HepG2 (cell line): ENCODE results near the gene RALB. TPM values are rescaled to one million over a fixed set of nuclear protein-coding genes. Genes with fewer than 3 reads are reported as not detected.

Source experiments
- ARNT ChIP-seq: fragments of 450-650 bp; IDR thresholded peaks from 2 replicates; pipeline ENCODE4 v1.6.1; 2017
- DPF2 ChIP-seq: sonication (generic); formaldehyde crosslinking; IDR thresholded peaks from 2 replicates; pipeline ENCODE4 v1.4.0; 2020; ENCODE audit warnings: mild to moderate bottlenecking, low read depth, missing genetic modification reagents, borderline replicate concordance
- ESRRA ChIP-seq: sonication (generic); formaldehyde crosslinking; IDR thresholded peaks from 2 replicates; pipeline ENCODE4 v1.5.1; 2020; ENCODE audit warnings: mild to moderate bottlenecking, low read depth, missing genetic modification reagents
- FLYWCH1 ChIP-seq: sonication (generic); formaldehyde crosslinking; IDR thresholded peaks from 2 replicates; pipeline ENCODE4 v1.8.1; 2023; ENCODE audit warnings: mild to moderate bottlenecking, missing genetic modification reagents
- GTF3A ChIP-seq: sonication (generic); formaldehyde crosslinking; conservative IDR thresholded peaks from 2 replicates; pipeline ENCODE4 v1.4.0; 2020; ENCODE audit warnings: mild to moderate bottlenecking, missing genetic modification reagents
- KDM1A ChIP-seq: IDR thresholded peaks from 2 replicates; pipeline ENCODE4 v1.6.1; 2016; ENCODE audit warnings: missing compliant biosample characterization
- MXD4 ChIP-seq: IDR thresholded peaks from 2 replicates; pipeline ENCODE4 v1.6.1; 2016; ENCODE audit warnings: mild to moderate bottlenecking, missing biosample characterization, missing genetic modification reagents
- NCOA1 ChIP-seq: sonication (generic); formaldehyde crosslinking; IDR thresholded peaks from 2 replicates; pipeline ENCODE4 v1.9.0; 2021; ENCODE audit warnings: missing genetic modification reagents
- REST ChIP-seq, 2 experiments: IDR thresholded peaks; 2 replicates each; pipeline ENCODE4 v1.6.1; 2011 to 2012; ENCODE audit warnings: low read length in 2 of 2, borderline replicate concordance in 1 of 2, low read depth in 1 of 2, mild to moderate bottlenecking in 1 of 2, moderate library complexity in 1 of 2
- WIZ ChIP-seq: sonication (generic); formaldehyde crosslinking; IDR thresholded peaks from 2 replicates; pipeline ENCODE4 v1.5.1; 2020; ENCODE audit warnings: mild to moderate bottlenecking, missing genetic modification reagents
- ZNF251 ChIP-seq: sonication (generic); formaldehyde crosslinking; IDR thresholded peaks from 2 replicates; pipeline ENCODE4 v1.9.0; 2021; ENCODE audit warnings: mild to moderate bottlenecking, missing genetic modification reagents
- ZNF274 ChIP-seq: sonication (generic); formaldehyde crosslinking; IDR thresholded peaks from 2 replicates; pipeline ENCODE4 v1.5.1; 2020; ENCODE audit warnings: mild to moderate bottlenecking, missing genetic modification reagents
- ZNF275 ChIP-seq: sonication (generic); formaldehyde crosslinking; IDR thresholded peaks from 2 replicates; pipeline ENCODE4 v1.8.0; 2022; ENCODE audit warnings: missing genetic modification reagents, mild to moderate bottlenecking, inconsistent platforms, borderline replicate concordance
- ZNF644 ChIP-seq: IDR thresholded peaks from 2 replicates; pipeline ENCODE4 v1.6.1; 2016; ENCODE audit warnings: low read depth
- ZSCAN30 ChIP-seq: sonication (generic); formaldehyde crosslinking; IDR thresholded peaks from 2 replicates; pipeline ENCODE4 v1.5.0; 2020; ENCODE audit warnings: mild to moderate bottlenecking, missing genetic modification reagents
- polyA plus RNA-seq, 8 experiments: library from polyadenylated mRNA; depleted of rRNA in 3 of 8; stranded (reverse) in 7 of 8; unstranded in 1 of 8; fragments of >200 nt; fragmentation: Illumina TruSeq in 4 of 8; extraction: Trizol in 4 of 8; gene quantifications; 2 replicates each; pipeline versions ENCODE4 v1.2.1 to v1.2.3, GENCODE V29; 2011 to 2016; ENCODE audit warnings: low read depth in 4 of 8, missing spikeins in 1 of 8, mixed read lengths in 1 of 8; ENCODE audit not compliant: insufficient read depth in 1 of 8
- total RNA-seq, 5 experiments: library from RNA; depleted of rRNA; stranded (reverse); fragments of >200 nt; fragmentation: Illumina TruSeq; extraction: Trizol; gene quantifications; 2 replicates each; pipeline ENCODE4 v1.2.3, GENCODE V29; 2016; ENCODE audit warnings: low read depth in 1 of 5
- TF ChIP-seq, protein P1 (sequence below): sonication (generic); formaldehyde crosslinking; IDR thresholded peaks from 2 replicates; pipeline ENCODE4 v1.4.0; 2020; ENCODE audit warnings: missing genetic modification reagents, borderline replicate concordance
- TF ChIP-seq, protein P2 (sequence below): IDR thresholded peaks from 2 replicates; pipeline ENCODE4 v1.6.1; 2016; ENCODE audit warnings: low read depth
- TF ChIP-seq, protein P3 (sequence below): sonication (generic); formaldehyde crosslinking; IDR thresholded peaks from 2 replicates; pipeline ENCODE4 v1.8.0; 2022; ENCODE audit warnings: mild to moderate bottlenecking, missing genetic modification reagents

The RALB gene
- total and polyA plus RNA-seq, 2 of the 13 experiments (the other 11 are each of a cell fraction or from before 2014, with no cell fraction given), result 37.8 to 43.2 TPM

GRCh38 chr2:120272763-120273481 lies 20.3 kb downstream of the RALB start (continued):
- TF ChIP-seq ZSCAN30 (CRISPR knock-in tag), result no peak
- 0 out of 2 replicates have a peak, but pooled peaks have one; percentile 80 for TF ChIP-seq FLYWCH1 (CRISPR knock-in tag)
- TF ChIP-seq DPF2 (CRISPR knock-in tag), result peak; percentile 74
- TF ChIP-seq REST (IDR thresholded peaks at IDR 0.05; ENCODE audit: borderline replicate concordance in 1 of 2, low read depth in 1 of 2, low read length in 2 of 2), result 0 out of 4 replicates have a peak, but pooled peaks of 1 of the 2 experiments have one; percentile 24
- TF ChIP-seq ZNF274 (CRISPR knock-in tag), result peak; percentile 28; the same call in 1 of the 2 replicates
- TF ChIP-seq, protein P1, sequence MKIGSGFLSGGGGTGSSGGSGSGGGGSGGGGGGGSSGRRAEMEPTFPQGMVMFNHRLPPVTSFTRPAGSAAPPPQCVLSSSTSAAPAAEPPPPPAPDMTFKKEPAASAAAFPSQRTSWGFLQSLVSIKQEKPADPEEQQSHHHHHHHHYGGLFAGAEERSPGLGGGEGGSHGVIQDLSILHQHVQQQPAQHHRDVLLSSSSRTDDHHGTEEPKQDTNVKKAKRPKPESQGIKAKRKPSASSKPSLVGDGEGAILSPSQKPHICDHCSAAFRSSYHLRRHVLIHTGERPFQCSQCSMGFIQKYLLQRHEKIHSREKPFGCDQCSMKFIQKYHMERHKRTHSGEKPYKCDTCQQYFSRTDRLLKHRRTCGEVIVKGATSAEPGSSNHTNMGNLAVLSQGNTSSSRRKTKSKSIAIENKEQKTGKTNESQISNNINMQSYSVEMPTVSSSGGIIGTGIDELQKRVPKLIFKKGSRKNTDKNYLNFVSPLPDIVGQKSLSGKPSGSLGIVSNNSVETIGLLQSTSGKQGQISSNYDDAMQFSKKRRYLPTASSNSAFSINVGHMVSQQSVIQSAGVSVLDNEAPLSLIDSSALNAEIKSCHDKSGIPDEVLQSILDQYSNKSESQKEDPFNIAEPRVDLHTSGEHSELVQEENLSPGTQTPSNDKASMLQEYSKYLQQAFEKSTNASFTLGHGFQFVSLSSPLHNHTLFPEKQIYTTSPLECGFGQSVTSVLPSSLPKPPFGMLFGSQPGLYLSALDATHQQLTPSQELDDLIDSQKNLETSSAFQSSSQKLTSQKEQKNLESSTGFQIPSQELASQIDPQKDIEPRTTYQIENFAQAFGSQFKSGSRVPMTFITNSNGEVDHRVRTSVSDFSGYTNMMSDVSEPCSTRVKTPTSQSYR, result no peak
- TF ChIP-seq GTF3A (CRISPR knock-in tag), result no peak
- no peak for TF ChIP-seq NCOA1 (CRISPR knock-in tag)
- TF ChIP-seq ZNF275 (CRISPR knock-in tag), result peak; percentile 63; the same call in 1 of the 2 replicates
- peak; percentile 81 for TF ChIP-seq ESRRA
- no peak for TF ChIP-seq ZNF251 (CRISPR knock-in tag)
- 0 out of 2 replicates have a peak, but pooled peaks have one; percentile 39 for TF ChIP-seq MXD4 (CRISPR knock-in tag)
- TF ChIP-seq, protein P2, sequence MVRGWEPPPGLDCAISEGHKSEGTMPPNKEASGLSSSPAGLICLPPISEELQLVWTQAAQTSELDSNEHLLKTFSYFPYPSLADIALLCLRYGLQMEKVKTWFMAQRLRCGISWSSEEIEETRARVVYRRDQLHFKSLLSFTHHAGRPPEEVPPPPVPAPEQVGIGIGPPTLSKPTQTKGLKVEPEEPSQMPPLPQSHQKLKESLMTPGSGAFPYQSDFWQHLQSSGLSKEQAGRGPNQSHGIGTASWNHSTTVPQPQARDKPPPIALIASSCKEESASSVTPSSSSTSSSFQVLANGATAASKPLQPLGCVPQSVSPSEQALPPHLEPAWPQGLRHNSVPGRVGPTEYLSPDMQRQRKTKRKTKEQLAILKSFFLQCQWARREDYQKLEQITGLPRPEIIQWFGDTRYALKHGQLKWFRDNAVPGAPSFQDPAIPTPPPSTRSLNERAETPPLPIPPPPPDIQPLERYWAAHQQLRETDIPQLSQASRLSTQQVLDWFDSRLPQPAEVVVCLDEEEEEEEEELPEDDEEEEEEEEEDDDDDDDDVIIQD (CRISPR knock-in tag), result peak; percentile 85
- TF ChIP-seq ZNF644, result peak; percentile 98
- peak; percentile 92 for TF ChIP-seq KDM1A
- TF ChIP-seq, protein P3, sequence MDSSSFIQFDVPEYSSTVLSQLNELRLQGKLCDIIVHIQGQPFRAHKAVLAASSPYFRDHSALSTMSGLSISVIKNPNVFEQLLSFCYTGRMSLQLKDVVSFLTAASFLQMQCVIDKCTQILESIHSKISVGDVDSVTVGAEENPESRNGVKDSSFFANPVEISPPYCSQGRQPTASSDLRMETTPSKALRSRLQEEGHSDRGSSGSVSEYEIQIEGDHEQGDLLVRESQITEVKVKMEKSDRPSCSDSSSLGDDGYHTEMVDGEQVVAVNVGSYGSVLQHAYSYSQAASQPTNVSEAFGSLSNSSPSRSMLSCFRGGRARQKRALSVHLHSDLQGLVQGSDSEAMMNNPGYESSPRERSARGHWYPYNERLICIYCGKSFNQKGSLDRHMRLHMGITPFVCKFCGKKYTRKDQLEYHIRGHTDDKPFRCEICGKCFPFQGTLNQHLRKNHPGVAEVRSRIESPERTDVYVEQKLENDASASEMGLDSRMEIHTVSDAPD, result 0 out of 2 replicates have a peak, but pooled peaks have one; percentile 56
- no peak for TF ChIP-seq ARNT
- 0 out of 2 replicates have a peak, but pooled peaks have one; percentile 69 for TF ChIP-seq WIZ (CRISPR knock-in tag)
